Natural killer cell (primary cell): ENCODE measurements around the gene BCAP29. TPM values are rescaled to one million over a fixed set of nuclear protein-coding genes. Genes with fewer than 3 reads are reported as not detected.
A peak's percentile ranks its signal among the peaks of the same experiment; 100 is the strongest.
"Not testable (repeated sequence)": the region's sequence is repeated elsewhere in the genome, so short reads cannot be mapped to it uniquely, and the experiment has no call there.

Experiments used
- ATAC-seq, 3 donors: fragments of 150-1000 bp in 2 of 3; fragments of 200-7000 bp in 1 of 3; cut with Tn5 transposase; 1 replicate in 1 of 3; 2 replicates in 2 of 3; pipeline ENCODE4 v1.10.0; 2021; ENCODE audit warnings: mild to moderate bottlenecking in 2 of 3, moderate library complexity in 2 of 3
- DNase-seq, 2 donors: peaks; one replicate each; pipeline versions ENCODE4 v3.0.0 to v3.0.0-alpha.2; 2013 to 2021; ENCODE audit warnings: mixed read lengths in 1 of 2
- H3K27ac ChIP-seq: one replicate; pipeline ENCODE4 v1.5.1; 2013; ENCODE audit warnings: mild to moderate bottlenecking, low read length
- H3K27me3 ChIP-seq: one replicate; pipeline ENCODE4 v1.6.1; 2013; ENCODE audit warnings: low read length; ENCODE audit not compliant: control insufficient read depth, insufficient read depth
- H3K36me3 ChIP-seq: one replicate; pipeline ENCODE4 v1.6.1; 2013; ENCODE audit warnings: low read length; ENCODE audit not compliant: control insufficient read depth, insufficient read depth
- H3K4me1 ChIP-seq: one replicate; pipeline ENCODE4 v1.6.1; 2013; ENCODE audit warnings: low read length; ENCODE audit not compliant: control insufficient read depth, insufficient read depth
- H3K4me3 ChIP-seq: one replicate; pipeline ENCODE4 v1.5.1; 2013; ENCODE audit warnings: low read length
- H3K9me3 ChIP-seq: one replicate; pipeline ENCODE4 v1.6.1; 2013; ENCODE audit warnings: low read length; ENCODE audit not compliant: control insufficient read depth, insufficient read depth
- H3K27ac Mint-ChIP-seq, 2 donors: one replicate each; pipeline ENCODE4 v1.8.0; 2022; ENCODE audit warnings: mild to moderate bottlenecking in 2 of 2, mixed read lengths in 2 of 2, moderate library complexity in 1 of 2
- H3K27me3 Mint-ChIP-seq, 2 donors: one replicate each; pipeline ENCODE4 v1.8.0; 2022; ENCODE audit warnings: low read depth in 2 of 2, mixed read lengths in 2 of 2
- H3K36me3 Mint-ChIP-seq: one replicate; pipeline ENCODE4 v1.8.0; 2022; ENCODE audit warnings: mixed read lengths
- H3K4me1 Mint-ChIP-seq, 2 donors: one replicate each; pipeline ENCODE4 v1.8.0; 2022; ENCODE audit warnings: mixed read lengths in 2 of 2
- H3K4me3 Mint-ChIP-seq: one replicate; pipeline ENCODE4 v1.8.0; 2022; ENCODE audit warnings: mild to moderate bottlenecking, moderate library complexity, mixed read lengths
- H3K9me3 Mint-ChIP-seq, 2 donors: one replicate each; pipeline ENCODE4 v1.8.0; 2022; ENCODE audit warnings: mixed read lengths in 2 of 2
- CTCF ChIP-seq: fragments of 200-600 bp; IDR thresholded peaks from one replicate; pipeline ENCODE4 v1.8.0; 2022; ENCODE audit warnings: antibody characterized with exemption
- WGBS: methylation state at CpG from one replicate; pipeline ENCODE4 v1.1.7; 2013; ENCODE audit warnings: missing lambda C conversion rate; ENCODE audit not compliant: insufficient coverage; 5-methylcytosine and 5-hydroxymethylcytosine counted together
- intact Hi-C: fragments of 100-400 bp; cut with micrococcal nuclease; formaldehyde crosslinking; loops from one replicate; pipeline ENCODE4 v1.14.2; 2022
- total RNA-seq, 4 donors: library from RNA; stranded (reverse); fragments of 120-200 nt in 1 of 4; gene quantifications; one replicate each; pipeline versions ENCODE4 v1.2.3 to v1.2.4, GENCODE V29; 2013 to 2022

The BCAP29 gene
- total RNA-seq, 3 donors from 2014 or later (not counting 1 experiment from before 2014, with no cell fraction given) = 22.1 to 33.3 (median 27.1) TPM

- 91% methylated on average over 2 of the region's 2 CpGs for WGBS
- Mint-ChIP-seq H3K27me3 (no peaks in the 10 kb centered on the region), H3K4me3 (no peak overlapping the region), H3K27ac (no peak overlapping the region), H3K4me1 (peaks cover 0 to 6% of the 10 kb centered on the region in 2 donors), H3K9me3 (no peaks in the 10 kb centered on the region), H3K36me3 (no peaks in the 10 kb centered on the region)
- no peak for ATAC-seq
- H3K27ac ChIP-seq = no peak overlapping the region
- TF ChIP-seq CTCF = no peak
- no peak for DNase-seq
- peaks cover 3% of the 10 kb centered on the region for H3K4me1 ChIP-seq
- no peaks in the 10 kb centered on the region for H3K27me3 ChIP-seq
- intact Hi-C loops = no loop called here
- no peak overlapping the region for H3K4me3 ChIP-seq
- H3K9me3 ChIP-seq = no peaks in the 10 kb centered on the region
- H3K36me3 ChIP-seq = no peaks in the 10 kb centered on the region
These were observed 52.4 kb downstream of the BCAP29 start for GRCh38 chr7:107632492-107632865.

GRCh38 chr7:107638594-107638993 is 58.5 kb downstream of the BCAP29 start:
- intact Hi-C loops = no loop called here
- H3K9me3 ChIP-seq = no peaks in the 10 kb centered on the region
- H3K27me3 ChIP-seq = no peaks in the 10 kb centered on the region
- no peaks in the 10 kb centered on the region for H3K36me3 ChIP-seq
- H3K27ac ChIP-seq = peak overlapping the region; percentile 53
- no peak for ATAC-seq
- Mint-ChIP-seq H3K4me3 (no peak overlapping the region), H3K27me3 (peaks cover 0 to 3% of the 10 kb centered on the region in 2 donors), H3K36me3 (no peaks in the 10 kb centered on the region), H3K27ac (no peak overlapping the region), H3K4me1 (peaks cover 6% of the 10 kb centered on the region in 2 donors), H3K9me3 (no peaks in the 10 kb centered on the region)
- DNase-seq = no peak
- H3K4me1 ChIP-seq = peaks cover 3% of the 10 kb centered on the region
- WGBS = 26% methylated on average over 1 of the region's 1 CpG
- no peak for TF ChIP-seq CTCF
- no peak overlapping the region for H3K4me3 ChIP-seq

GRCh38 chr7:107639070-107639469 is 59.0 kb downstream of the BCAP29 start:
- DNase-seq, H3K9me3 Mint-ChIP-seq, ATAC-seq, intact Hi-C loops, H3K27me3 ChIP-seq, H3K9me3 ChIP-seq, H3K36me3 ChIP-seq, H3K27ac Mint-ChIP-seq, H3K36me3 Mint-ChIP-seq, H3K4me1 Mint-ChIP-seq, H3K4me1 ChIP-seq, H3K4me3 ChIP-seq, H3K4me3 Mint-ChIP-seq, H3K27me3 Mint-ChIP-seq: not testable (repeated sequence)
- WGBS = 100% methylated on average over 1 of the region's 2 CpGs
- H3K27ac ChIP-seq = peak overlapping the region; percentile 53

GRCh38 chr7:107641676-107642075 is 61.6 kb downstream of the BCAP29 start:
- Histone ChIP-seq H3K36me3 (no peaks in the 10 kb centered on the region), H3K27ac (no peak overlapping the region), H3K9me3 (no peaks in the 10 kb centered on the region), H3K4me1 (peaks cover 6% of the 10 kb centered on the region), H3K4me3 (no peak overlapping the region), H3K27me3 (no peaks in the 10 kb centered on the region)
- peaks cover 0 to 2% of the 10 kb centered on the region in 2 donors for H3K9me3 Mint-ChIP-seq
- intact Hi-C loops = no loop called here
- peaks cover 5 to 12% of the 10 kb centered on the region in 2 donors for H3K4me1 Mint-ChIP-seq
- TF ChIP-seq CTCF = no peak
- no peak for ATAC-seq
- peaks cover 0 to 3% of the 10 kb centered on the region in 2 donors for H3K27me3 Mint-ChIP-seq
- H3K4me3 Mint-ChIP-seq = no peak overlapping the region
- no peak overlapping the region for H3K27ac Mint-ChIP-seq
- 80% methylated on average over 1 of the region's 1 CpG for WGBS
- H3K36me3 Mint-ChIP-seq = no peaks in the 10 kb centered on the region
- DNase-seq = no peak
